ENCODE measurements around the gene VAMP2.
A peak's percentile ranks its signal among the peaks of the same experiment; 100 is the strongest.

Gene VAMP2

DNA sequence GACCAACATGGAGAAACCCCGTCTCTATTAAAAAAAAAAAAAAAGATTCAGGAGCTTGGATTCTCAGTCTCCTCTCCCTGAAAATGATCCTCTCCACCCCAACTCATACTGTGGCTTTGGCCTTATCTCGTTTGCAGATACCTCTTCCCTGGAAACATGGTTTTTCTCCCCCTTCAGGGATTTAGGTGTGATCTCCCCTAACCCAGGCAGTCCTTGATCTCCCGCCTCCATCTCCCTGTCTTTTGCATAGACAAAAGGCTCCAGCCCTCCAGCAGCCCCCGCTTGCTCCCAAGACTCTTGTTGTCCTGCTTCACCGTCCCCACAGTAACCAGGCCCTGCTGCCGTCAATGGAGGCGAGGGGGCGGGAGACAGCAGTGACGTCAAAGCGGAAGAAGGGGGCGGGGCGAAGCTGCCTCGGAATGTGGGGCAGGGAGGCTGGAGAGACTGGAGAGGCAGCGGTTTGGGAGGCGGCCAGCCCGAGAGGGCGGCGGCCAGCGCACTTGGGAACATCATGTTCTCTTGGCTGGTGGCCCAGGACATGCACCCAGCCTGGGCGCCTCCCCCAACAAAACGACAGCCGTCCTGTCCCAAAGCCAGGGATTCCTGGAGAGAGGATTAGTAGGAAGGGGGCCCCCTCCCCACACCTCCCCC, 8.7 kb downstream of the VAMP2 start:
- DNase-seq = peak; percentile 92

DNA sequence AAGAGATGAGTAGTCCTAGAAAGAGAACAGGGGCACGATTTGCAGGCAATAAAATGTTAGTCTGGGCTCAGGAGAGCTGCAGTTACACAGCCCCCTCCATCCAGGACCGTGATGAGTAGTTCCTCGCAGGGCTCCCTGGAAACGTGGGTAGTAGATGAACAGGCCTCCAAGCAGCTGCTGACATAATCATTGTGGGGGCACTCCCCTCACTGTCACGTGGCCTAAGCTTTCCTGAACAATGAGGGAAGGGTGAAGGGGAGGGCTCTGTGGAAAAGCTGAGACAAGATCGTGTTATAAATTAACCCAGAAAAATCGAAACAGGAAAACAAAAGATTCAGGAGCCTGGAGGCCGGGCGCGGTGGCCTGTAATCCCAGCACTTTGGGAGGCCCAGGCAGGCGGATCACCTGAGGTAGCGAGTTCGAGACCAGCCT, 9.2 kb downstream of the VAMP2 start:
- peak; percentile 80 for DNase-seq

DNA sequence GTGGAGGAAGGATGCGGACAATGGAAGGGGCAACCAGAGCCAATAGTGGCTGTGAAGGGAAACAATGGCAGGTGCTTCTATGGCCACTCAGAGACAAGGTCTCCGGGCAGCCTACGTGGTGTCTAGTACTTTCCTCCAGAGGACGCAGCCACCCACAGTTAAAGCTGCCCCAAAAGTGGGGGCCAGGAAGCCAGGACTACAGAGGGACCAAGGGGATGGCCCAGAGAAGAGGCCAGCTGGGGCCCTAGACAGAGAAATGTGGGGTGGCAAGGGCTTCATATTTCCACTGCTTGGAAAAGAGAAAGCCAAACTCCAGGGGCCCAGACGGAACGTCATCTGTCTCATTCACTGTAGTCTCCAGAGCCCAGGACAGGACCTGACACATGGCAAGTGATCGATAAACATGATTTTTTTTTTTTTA, 9.7 kb downstream of the VAMP2 start:
- no peak for DNase-seq

DNA sequence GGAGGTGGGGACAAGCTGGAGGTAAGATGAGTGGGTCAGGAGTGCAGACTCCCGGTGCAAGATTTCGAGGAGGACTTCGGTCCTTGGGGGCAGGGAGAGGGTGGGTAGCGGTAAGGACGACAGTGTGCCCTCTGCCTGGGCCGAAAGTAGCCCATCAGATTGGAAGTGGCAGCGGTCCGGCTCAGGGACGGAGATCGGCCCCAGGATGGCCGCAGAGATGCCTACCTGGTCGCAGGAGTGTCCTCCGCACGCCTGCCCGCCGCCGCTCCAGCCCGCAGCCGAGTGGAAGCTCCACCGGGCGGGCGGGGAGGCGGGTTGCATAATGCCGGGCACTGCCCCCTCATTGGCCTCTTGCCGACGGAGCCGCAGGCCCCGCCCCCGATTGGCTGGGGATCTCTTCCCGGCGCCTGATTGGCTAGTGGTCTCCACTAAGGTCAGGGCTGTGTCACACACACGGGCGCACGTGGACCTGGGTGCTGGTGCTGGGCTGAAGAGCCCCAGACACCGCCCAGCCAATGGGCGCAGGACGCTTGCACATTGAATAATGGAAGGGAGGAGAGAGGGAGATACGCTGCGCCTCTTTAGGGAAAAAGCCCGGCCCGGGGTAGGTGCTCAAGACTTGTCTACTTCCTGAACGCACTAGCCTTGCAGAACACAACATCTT, 10.5 kb downstream of the VAMP2 start, which contains the start of gene PER1:
Gene PER1 (minus strand): TSS at position 293 of the 664 bp plus-strand sequence. CDS start 1,698 bp downstream, outside the sequence.
- peak; percentile 96 for DNase-seq

GRCh38 chr17:8151641-8152111, 11.1 kb downstream of the VAMP2 start:
- DNase-seq = peak; percentile 56

- peak; percentile 92 for DNase-seq
Observed at GRCh38 chr17:8151120-8151640, 11.6 kb downstream of the VAMP2 start.

DNA sequence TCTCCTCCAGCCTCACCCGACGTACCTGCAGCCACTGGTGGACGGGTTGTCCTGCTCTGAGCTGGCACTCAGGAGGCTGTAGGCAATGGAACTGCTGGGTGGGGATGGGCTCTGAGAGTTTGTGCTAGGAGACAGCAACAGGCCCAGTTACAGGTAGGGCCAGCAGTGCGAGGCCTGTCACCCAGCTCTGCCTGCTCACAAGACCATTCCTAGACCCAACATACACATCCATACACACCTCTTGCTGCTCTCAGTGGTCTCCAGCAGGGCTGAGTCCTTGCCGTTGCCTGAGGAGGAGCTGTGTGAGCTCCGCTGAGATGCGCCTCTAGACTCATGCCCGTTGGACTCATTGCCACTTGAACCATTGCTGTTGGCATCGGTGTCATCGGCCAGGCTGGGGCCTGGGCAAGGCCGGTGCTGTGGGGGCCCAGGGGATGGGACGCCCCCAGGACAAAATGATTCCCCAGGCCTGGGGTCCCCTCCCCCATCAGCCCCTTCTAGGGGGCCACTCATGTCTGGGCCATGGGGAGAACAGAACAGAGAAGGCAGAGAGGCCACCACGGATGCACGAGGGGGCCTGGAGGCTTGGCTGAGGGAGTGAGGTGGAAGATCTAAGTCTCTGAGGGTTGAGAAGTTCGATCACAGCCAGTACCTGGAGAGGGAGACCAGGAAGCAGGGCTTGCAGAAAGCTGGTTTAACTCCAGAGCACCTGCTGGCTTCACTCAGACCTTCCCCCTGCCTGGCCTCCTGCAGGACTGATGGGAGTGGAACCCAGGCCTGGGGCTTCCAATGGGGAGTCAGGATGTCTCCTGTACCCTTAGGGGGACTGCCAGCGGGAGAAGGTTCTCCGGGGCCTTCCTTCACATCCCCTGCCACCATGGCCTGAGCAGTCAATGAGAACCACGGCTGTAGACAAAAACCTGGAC, 12.3 kb downstream of the VAMP2 start:
- DNase-seq = no peak

DNA sequence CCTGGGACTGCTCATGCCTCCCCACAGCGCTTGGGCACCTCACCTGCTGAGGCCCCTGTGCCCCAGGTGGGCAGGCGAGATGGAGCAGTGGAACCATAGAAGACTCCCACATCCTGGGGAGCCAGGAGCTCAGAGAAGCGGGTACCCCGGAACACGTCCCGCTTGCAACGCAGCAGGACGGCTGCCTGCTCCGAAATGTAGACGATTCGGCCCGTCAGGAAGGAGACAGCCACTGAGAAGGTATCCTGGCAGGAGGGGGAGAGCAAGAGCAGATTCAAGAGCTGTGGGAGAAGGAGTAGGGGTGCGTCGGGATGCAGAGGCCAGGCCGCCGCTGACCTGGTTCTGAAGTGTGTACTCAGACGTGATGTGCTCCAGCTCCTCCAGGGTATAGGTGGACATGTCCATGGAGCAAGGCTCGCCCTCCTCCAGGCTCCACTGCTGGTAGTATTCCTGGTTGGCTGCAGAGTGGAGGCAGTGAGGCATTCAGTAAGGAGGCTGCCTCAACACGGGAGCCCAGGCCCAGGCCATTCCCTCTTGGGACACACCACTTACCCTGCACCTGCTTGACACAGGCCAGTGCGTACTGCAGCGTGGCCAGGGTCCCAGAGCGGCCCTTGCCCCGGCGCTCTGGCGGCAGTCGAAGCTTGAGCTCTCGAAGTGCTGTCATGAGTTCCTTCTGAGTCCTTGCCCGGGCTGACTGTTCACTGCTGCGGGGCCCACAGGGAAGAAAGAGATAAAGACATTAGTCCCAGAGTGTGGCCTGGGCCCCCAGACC, 13.1 kb downstream of the VAMP2 start:
- DNase-seq = no peak

DNA sequence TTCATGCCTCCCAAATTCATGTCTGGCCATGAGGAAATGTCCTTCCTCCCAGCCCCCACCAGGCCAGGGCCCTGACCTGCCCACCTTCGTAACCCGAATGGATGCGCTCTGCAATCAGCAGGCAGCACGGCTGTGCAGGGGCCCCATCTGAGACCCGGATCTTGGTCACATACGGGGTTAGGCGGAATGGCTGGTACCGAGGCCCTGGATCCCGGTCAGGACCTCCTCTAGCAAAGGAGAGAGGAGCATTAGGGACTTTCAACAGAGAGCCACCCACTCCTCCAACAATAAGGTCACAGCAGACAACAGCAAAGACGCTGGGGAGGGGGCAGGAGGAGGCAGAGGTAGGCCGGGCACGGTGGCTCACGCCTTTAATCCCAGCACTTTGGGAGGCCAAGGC, 14.2 kb downstream of the VAMP2 start:
- DNase-seq = no peak

- DNase-seq = no peak
Observed at GRCh38 chr17:8147805-8148404, 14.8 kb downstream of the VAMP2 start.

- no peak for DNase-seq
Observed at GRCh38 chr17:8147141-8147804, 15.5 kb downstream of the VAMP2 start.

GRCh38 chr17:8146381-8147140, 16.2 kb downstream of the VAMP2 start:
- DNase-seq = no peak

- no peak for DNase-seq
Observed at GRCh38 chr17:8145811-8146210, 16.9 kb downstream of the VAMP2 start.

DNA sequence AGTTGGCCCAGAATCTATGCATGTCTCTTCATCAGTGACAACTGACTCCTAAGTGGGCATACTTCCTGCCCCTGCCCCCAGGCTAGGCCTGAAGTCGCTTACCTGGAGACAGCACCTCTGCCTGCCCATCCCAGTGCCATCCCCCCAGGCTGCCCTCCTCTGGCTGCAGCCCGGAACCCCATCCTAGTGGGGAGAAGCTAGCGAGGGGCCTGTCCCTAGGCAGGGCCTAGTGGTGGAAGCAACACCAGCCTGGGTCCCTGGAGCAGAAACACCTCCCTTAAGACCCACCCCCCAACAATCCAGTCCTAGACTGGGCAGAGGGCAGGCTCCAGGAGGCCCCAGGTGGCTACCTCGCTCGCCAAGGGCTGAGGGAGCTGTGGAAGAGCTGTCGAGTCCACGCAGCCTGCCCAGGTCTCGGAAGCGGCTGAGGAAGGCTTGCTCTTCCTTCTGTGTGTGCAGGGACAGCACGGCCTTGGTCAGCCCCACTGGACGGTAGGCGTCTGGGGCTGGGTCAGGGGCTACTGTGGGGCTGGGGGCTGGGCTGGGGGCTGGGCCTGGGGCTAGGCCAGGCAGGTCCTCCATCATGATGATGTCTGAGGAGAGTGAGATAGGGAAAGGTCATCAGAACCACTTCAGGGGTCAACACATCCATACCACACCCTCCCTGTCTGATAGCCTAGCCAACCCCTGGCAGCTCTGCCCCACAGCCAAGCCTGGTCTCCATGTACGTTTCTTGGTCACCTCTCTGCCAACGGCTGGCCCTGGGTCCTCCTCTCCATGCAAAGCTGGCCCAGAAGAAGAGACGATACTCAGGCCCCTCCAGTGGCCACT, 18.1 kb downstream of the VAMP2 start:
- no peak for DNase-seq

GRCh38 chr17:8143581-8144400, 19.0 kb downstream of the VAMP2 start:
- DNase-seq = no peak

DNA sequence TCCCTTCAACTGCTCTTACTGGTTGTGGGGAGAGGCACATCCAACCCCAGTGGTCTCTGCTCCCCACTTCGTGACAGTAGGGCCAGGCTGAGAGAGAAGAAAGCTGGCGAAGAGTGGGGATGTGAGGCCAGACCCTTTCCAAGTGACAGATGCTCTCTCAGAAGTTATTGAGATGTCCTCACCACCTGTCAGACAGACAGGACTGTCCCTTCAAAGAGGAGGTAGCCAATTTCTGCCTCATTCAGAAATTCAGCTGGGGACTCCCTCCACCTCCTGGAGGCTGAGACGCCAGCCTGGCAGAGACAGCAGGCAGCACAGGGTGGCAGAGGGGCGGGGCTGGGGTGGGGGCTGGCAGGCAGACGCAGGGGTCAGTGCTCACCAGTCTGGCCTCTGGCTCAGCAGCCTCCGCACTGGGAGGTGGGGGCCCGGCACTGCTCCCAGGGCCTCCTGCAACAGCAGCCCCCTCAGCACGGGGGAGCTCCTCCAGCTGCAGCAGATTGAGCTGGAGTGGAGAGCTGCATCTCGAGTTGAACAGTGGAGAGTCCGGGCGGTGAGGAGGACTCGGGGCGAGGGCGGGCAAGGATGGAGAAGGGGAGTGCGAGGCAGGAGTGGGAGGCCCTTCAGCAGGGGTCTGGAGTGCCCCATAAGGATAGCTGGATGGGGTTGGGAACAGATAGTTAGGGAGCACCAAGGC, 19.7 kb downstream of the VAMP2 start:
- DNase-seq = no peak

DNA sequence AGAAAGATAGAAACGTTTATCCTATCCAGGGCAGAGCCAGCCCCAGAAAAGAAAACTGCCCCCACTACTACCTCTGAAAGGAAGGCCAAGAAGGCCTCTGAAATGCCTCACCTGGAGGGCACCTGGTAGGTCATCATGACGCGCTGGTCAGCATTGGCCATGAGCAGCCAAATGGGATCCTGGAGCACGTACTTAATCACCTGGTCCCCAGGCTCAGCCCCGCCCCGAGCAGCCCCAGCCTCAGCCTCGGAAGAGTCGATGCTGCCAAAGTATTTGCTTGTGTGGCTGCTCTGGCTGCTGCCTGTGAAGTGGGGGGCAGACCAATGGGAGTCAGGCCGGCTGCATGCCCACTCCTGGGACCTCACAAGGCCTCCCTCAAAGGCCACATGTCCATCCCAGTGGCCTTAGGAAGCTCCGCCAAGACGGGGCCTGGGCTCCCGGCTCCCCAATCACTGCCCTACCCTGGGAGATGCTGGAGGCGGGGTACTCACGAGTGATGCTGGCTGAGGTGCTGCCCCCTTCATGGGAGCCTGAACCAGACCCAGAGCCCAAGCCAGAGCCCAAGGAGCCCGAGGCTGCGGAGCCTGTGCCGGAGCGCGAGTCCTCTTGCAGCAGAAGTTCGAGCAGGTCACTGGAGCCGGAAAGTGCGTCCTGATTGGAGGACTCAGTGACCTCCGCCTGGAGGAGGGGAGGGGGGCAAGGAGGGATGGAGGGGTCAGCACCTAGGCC, 20.4 kb downstream of the VAMP2 start:
- no peak for DNase-seq
